Measurements from ENCODE around the gene VPS26A.

VPS26A gene

DNA sequence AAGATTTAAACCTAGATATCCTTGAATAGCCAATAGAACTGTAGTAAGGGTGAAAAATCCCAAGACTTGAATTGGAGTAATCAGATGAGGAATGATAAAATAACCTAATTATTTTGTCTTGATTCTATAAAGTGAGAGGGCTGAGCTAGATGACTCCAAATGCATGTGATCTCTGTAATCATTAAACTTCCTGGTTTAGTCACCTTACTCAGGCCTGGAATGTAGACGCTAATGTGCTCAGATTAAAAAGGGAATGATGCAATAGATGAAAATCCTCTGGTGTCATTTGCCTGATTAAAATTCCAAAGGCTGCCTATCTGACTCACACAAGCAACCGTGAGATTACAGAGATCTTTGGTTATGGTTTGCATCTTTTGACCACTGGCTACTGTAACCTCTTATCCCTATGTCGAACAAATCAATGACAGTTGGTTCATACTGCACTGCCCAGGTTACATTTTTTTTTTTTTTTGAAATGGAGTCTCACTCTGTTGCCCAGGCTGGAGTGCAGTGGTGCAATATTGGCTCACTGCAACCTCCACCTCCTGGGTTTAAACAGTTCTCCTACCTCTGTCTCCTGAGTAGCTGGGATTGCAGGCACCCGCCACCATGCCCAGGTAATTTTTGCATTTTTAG is 93.3 kb downstream of the VPS26A start:
- Histone ChIP-seq H3K79me2 (no peaks in the 10 kb centered on the region), H3K36me3 (ENCODE audit: control insufficient read depth, insufficient read depth, low read length) (no peaks in the 10 kb centered on the region), H3K27me3 (ENCODE audit: control insufficient read depth, insufficient read depth, low read length) (no peaks in the 10 kb centered on the region), H3K9ac (no peak overlapping the region), H3K4me1 (peaks cover 23% of the 10 kb centered on the region), H3K4me3 (ENCODE audit: low read depth, low read length) (no peak overlapping the region), H3K4me2 (ENCODE audit: low read length) (no peak overlapping the region), H2AFZ (peak overlapping the region; percentile 35), H3K9me3 (ENCODE audit: control insufficient read depth, low read length) (no peaks in the 10 kb centered on the region), H3K27ac (peak overlapping the region; percentile 84)
- no peak for TF ChIP-seq CTCF (IDR thresholded peaks at IDR 0.05)

DNA sequence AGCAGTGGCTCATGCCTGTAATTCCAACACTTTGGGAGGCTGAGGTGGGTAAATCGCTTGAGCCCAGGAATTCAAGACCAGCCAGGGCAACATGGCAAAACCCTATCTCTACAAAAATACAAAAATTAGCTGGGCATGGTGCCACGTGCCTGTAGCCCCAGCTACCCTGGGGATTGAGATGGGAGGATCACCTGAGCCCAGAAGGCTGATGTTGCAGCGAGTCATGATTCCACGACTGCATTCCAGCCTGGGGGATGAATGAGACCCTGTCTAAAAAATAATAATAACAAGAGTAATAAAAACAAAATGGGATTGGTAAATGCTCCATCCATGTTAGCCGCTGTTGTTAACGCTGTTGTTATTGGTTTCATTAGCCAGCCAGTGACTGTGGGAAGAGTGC is 94.9 kb downstream of the VPS26A start:
- no peak overlapping the region for H3K4me3 ChIP-seq (ENCODE audit: low read depth, low read length)
- no peak overlapping the region for H3K9ac ChIP-seq
- H3K79me2 ChIP-seq, result peaks cover 2% of the 10 kb centered on the region
- no peak overlapping the region for H3K4me2 ChIP-seq (ENCODE audit: low read length)
- H3K36me3 ChIP-seq (ENCODE audit: control insufficient read depth, insufficient read depth, low read length), result no peaks in the 10 kb centered on the region
- H3K27me3 ChIP-seq (ENCODE audit: control insufficient read depth, insufficient read depth, low read length), result no peaks in the 10 kb centered on the region
- no peak overlapping the region for H3K27ac ChIP-seq
- H3K4me1 ChIP-seq, result peaks cover 20% of the 10 kb centered on the region
- no peaks in the 10 kb centered on the region for H3K9me3 ChIP-seq (ENCODE audit: control insufficient read depth, low read length)
- H2AFZ ChIP-seq, result no peak overlapping the region
- TF ChIP-seq CTCF (IDR thresholded peaks at IDR 0.05), result no peak

- no peaks in the 10 kb centered on the region for H3K9me3 ChIP-seq (ENCODE audit: control insufficient read depth, low read length)
- H3K4me3 ChIP-seq (ENCODE audit: low read depth, low read length), result no peak within 1 kb of the TSS
- peaks cover 2% of the 10 kb centered on the region for H3K79me2 ChIP-seq
- peak within 1 kb of the TSS; percentile 57 for H2AFZ ChIP-seq
- H3K9ac ChIP-seq, result no peak within 1 kb of the TSS
- peak within 1 kb of the TSS; percentile 22 for H3K27ac ChIP-seq
- no peaks in the 10 kb centered on the region for H3K36me3 ChIP-seq (ENCODE audit: control insufficient read depth, insufficient read depth, low read length)
- H3K4me2 ChIP-seq (ENCODE audit: low read length), result no peak within 1 kb of the TSS
- TF ChIP-seq CTCF (IDR thresholded peaks at IDR 0.05), result no peak
- H3K4me1 ChIP-seq, result peaks cover 15% of the 10 kb centered on the region
- no peaks in the 10 kb centered on the region for H3K27me3 ChIP-seq (ENCODE audit: control insufficient read depth, insufficient read depth, low read length)
Measured at GRCh38 chr10:69220041-69220451, 96.1 kb downstream of the VPS26A start, which contains the start of gene HKDC1. Gene HKDC1, plus strand, starts transcription at chr10:69220332. Its CDS starts 104 bp downstream, at chr10:69220436.

- Histone ChIP-seq H3K4me2 (ENCODE audit: low read length) (no peak overlapping the region), H3K4me3 (ENCODE audit: low read depth, low read length) (no peak overlapping the region), H3K9ac (no peak overlapping the region), H2AFZ (peak overlapping the region; percentile 57), H3K27ac (no peak overlapping the region), H3K9me3 (ENCODE audit: control insufficient read depth, low read length) (no peaks in the 10 kb centered on the region), H3K4me1 (peaks cover 15% of the 10 kb centered on the region), H3K27me3 (ENCODE audit: control insufficient read depth, insufficient read depth, low read length) (no peaks in the 10 kb centered on the region), H3K36me3 (ENCODE audit: control insufficient read depth, insufficient read depth, low read length) (no peaks in the 10 kb centered on the region), H3K79me2 (peaks cover 2% of the 10 kb centered on the region)
- no peak for TF ChIP-seq CTCF (IDR thresholded peaks at IDR 0.05)
Measured at GRCh38 chr10:69220507-69220906, 96.5 kb downstream of the VPS26A start.
